ENCODE measurements around the gene ABCA2. TPM values are rescaled to one million over a fixed set of nuclear protein-coding genes. Genes with fewer than 3 reads are reported as not detected.
A peak's percentile ranks its signal among the peaks of the same experiment; 100 is the strongest.

Gene ABCA2
- total and polyA plus RNA-seq, 12 donors = 2.9 to 150 (median 31.5) TPM

- Histone ChIP-seq H3K27ac (peak overlapping the region in 2 of 5 donors; percentile 49 to 69), H3K36me3 (replicated peaks in 1 of 2) (peaks cover 0 to 2% of the 10 kb centered on the region in 2 donors), H3K9me3 (replicated peaks in 1 of 3) (no peaks in the 10 kb centered on the region), H3K27me3 (peaks cover 41% of the 10 kb centered on the region), H3K4me1 (replicated peaks in 1 of 2) (peaks cover 5 to 15% of the 10 kb centered on the region in 2 donors), H3K4me3 (peak overlapping the region in 1 of 4 donors; percentile 62)
- DNase-seq = no peak
- WGBS, 4 donors = 62 to 72% (median 68%) methylated on average over 9 to 12 of the region's 12 CpGs
- TF ChIP-seq POLR2A (IDR thresholded peaks at IDR 0.05) (no peak), CTCF (IDR thresholded peaks at IDR 0.05) (no peak)
- intact Hi-C loops (cut with DNase I) = no loop called here
Observed at GRCh38 chr9:137044037-137044436, 16.0 kb upstream of the ABCA2 start.

GRCh38 chr9:137042751-137043727 is 15.0 kb upstream of the ABCA2 start:
- Histone ChIP-seq H3K36me3 (replicated peaks in 1 of 2) (peaks cover 0 to 7% of the 10 kb centered on the region in 2 donors), H3K27ac (peak overlapping the region in 2 of 5 donors; percentile 42 to 49), H3K4me1 (replicated peaks in 1 of 2) (peaks cover 5 to 15% of the 10 kb centered on the region in 2 donors), H3K4me3 (no peak overlapping the region), H3K27me3 (peaks cover 34% of the 10 kb centered on the region), H3K9me3 (replicated peaks in 1 of 3) (no peaks in the 10 kb centered on the region)
- TF ChIP-seq CTCF (IDR thresholded peaks at IDR 0.05) (no peak), POLR2A (IDR thresholded peaks at IDR 0.05) (no peak)
- WGBS, 4 donors = 64 to 85% (median 73%) methylated on average over 6 to 36 of the region's 36 CpGs
- DNase-seq = peak in 2 of 7 donors; percentile 52 to 68
- intact Hi-C loops (cut with DNase I) = no loop called here

- peak in 2 of 7 donors; percentile 46 to 73 for DNase-seq
- Histone ChIP-seq H3K9me3 (replicated peaks in 1 of 3) (no peaks in the 10 kb centered on the region), H3K27ac (peak overlapping the region in 2 of 5 donors; percentile 27 to 41), H3K27me3 (peaks cover 16% of the 10 kb centered on the region), H3K4me1 (replicated peaks in 1 of 2) (peaks cover 2 to 11% of the 10 kb centered on the region in 2 donors), H3K36me3 (replicated peaks in 1 of 2) (peaks cover 0 to 7% of the 10 kb centered on the region in 2 donors), H3K4me3 (no peak overlapping the region)
- 24 to 64% (median 48%) methylated on average over 7 to 16 of the region's 16 CpGs for WGBS, 4 donors
- intact Hi-C loops (cut with DNase I) = no loop called here
- TF ChIP-seq POLR2A (IDR thresholded peaks at IDR 0.05) (no peak), CTCF (IDR thresholded peaks at IDR 0.05) (no peak)
Observed at GRCh38 chr9:137041124-137041523, 13.1 kb upstream of the ABCA2 start.

GRCh38 chr9:137040568-137040967 is 12.5 kb upstream of the ABCA2 start:
- 65 to 89% (median 73%) methylated on average over 15 to 23 of the region's 23 CpGs for WGBS, 4 donors
- no peak for TF ChIP-seq CTCF (IDR thresholded peaks at IDR 0.05)
- H3K27ac ChIP-seq = peak overlapping the region in 2 of 5 donors; percentile 27 to 41

More at GRCh38 chr9:137040568-137040967, 12.5 kb upstream of the ABCA2 start:
- Histone ChIP-seq H3K27me3 (peaks cover 13% of the 10 kb centered on the region), H3K4me1 (replicated peaks in 1 of 2) (peaks cover 0 to 8% of the 10 kb centered on the region in 2 donors), H3K36me3 (replicated peaks in 1 of 2) (peaks cover 0 to 7% of the 10 kb centered on the region in 2 donors), H3K4me3 (no peak overlapping the region), H3K9me3 (replicated peaks in 1 of 3) (no peaks in the 10 kb centered on the region)
- DNase-seq = no peak
- intact Hi-C loops (cut with DNase I) = no loop called here
